Measurements from ENCODE around the gene CPA2. TPM values are rescaled to one million over a fixed set of nuclear protein-coding genes. Genes with fewer than 3 reads are reported as not detected.

CPA2 gene
- total and polyA plus RNA-seq, 2 of the 4 experiments (the other 2 are of a cell fraction): 0.05 TPM; not detected in 1

- TF ChIP-seq CTCF (conservative IDR thresholded peaks at IDR 0.05; ENCODE audit: low read depth, low read length) (no peak), CEBPB (IDR thresholded peaks at IDR 0.05; ENCODE audit: low read depth, low read length) (no peak)
Measured at GRCh38 chr7:130273081-130273932, 6.6 kb downstream of the CPA2 start (continued).
